Mesenteric fat pad (tissue), 1 donor: ENCODE results near the gene SMIM24. TPM values are rescaled to one million over a fixed set of nuclear protein-coding genes. Genes with fewer than 3 reads are reported as not detected.
"Not testable (repeated sequence)": the region's sequence is repeated elsewhere in the genome, so short reads cannot be mapped to it uniquely, and the experiment has no call there.

ENCODE experiments used
- DNase-seq: peaks from one replicate; pipeline ENCODE4 v3.0.0-alpha.2; 2020; ENCODE audit warnings: low spot score
- total RNA-seq: library from RNA; stranded (reverse); fragmentation: NEBNext Ultra II Directional; extraction: Animal tissue kit (Norgen Biotek cat#: 25700); gene quantifications from one replicate; pipeline ENCODE4 v1.2.1, GENCODE V29; 2021
- donor health status: DM: yes; HTN: yes; CAD: no.

The SMIM24 gene
- total RNA-seq, 1 donor from 2014 or later, result 0.42 TPM

GRCh38 chr19:3457528-3458228 is 22.6 kb downstream of the SMIM24 start:
- no peak for DNase-seq

DNA sequence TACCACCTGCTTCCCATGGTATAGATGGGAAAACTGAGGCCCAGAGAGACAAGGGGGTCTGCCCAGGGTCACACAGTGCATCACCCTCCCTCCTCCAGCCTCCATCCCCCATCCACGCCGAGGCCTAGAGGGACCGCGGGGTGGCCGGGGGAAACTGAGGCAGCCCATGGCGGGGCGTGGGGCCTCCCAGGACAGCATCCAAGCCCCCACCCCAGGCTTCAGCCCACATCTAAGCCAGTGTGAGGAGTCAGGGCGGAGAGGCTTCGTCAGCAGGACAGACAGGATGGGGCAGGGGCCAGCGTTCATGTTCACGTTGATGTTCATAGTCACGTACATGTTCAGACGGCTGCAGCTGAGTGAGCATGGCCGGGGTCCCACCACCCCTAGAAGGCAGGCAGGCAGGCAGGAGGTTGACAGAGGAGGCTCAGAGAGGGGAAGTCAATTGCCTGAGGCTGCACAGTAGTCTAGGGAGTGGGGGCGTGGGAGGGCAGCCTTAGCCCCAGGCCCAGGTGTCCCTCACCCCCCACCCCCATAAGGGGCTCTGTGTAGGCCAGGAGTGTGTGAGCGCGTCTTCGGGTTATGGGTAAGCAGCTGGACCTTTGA is 23.3 kb downstream of the SMIM24 start:
- no peak for DNase-seq

- no peak for DNase-seq
Measured at GRCh38 chr19:3455960-3456601, 24.2 kb downstream of the SMIM24 start.

GRCh38 chr19:3455393-3455955 is 24.9 kb downstream of the SMIM24 start:
- no peak for DNase-seq

GRCh38 chr19:3454656-3455392 is 25.5 kb downstream of the SMIM24 start:
- DNase-seq, result no peak

GRCh38 chr19:3453840-3454239 is 26.5 kb downstream of the SMIM24 start:
- no peak for DNase-seq

GRCh38 chr19:3452942-3453214 is 27.4 kb downstream of the SMIM24 start:
- not testable (repeated sequence) for DNase-seq

DNA sequence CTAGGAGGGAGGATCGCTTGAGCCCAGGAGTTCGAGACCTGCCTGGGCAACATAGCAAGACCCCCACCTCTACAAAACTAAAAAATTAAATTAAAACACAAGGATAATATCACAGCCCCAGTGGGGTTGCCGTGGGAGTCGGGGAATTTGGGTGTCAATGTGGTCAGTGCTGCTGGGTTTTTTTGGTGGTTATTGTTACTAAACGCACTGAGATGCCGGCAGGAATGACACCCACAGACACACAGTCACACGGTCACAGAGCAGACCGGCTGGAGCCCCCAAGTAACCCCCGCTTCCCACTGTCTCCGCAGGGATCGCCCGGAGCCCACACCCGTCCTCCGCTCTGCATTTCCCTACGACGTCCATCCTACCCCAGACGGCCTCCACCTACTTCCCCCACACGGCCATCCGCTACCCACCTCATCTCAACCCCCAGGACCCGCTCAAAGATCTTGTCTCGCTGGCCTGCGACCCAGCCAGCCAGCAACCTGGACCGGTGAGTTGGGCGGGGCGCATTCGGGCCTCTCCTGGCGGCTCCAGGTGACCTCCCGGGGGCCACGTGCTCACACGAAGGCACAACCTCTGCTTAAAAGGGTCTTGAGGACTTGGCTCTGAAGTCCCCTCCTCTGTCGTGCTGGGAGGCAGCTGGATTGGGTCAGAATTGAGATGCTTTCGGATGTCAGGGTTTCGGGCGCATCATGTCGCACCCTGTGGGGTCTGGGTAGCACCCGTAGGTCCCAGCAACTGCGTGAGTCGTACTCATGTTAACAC is 28.0 kb downstream of the SMIM24 start:
- no peak for DNase-seq

- DNase-seq, result no peak
Measured at GRCh38 chr19:3451451-3451866, 28.9 kb downstream of the SMIM24 start.

GRCh38 chr19:3450796-3451411 is 29.4 kb downstream of the SMIM24 start:
- DNase-seq, result no peak

- no peak for DNase-seq
Measured at GRCh38 chr19:3448616-3449334, 31.6 kb downstream of the SMIM24 start.

DNA sequence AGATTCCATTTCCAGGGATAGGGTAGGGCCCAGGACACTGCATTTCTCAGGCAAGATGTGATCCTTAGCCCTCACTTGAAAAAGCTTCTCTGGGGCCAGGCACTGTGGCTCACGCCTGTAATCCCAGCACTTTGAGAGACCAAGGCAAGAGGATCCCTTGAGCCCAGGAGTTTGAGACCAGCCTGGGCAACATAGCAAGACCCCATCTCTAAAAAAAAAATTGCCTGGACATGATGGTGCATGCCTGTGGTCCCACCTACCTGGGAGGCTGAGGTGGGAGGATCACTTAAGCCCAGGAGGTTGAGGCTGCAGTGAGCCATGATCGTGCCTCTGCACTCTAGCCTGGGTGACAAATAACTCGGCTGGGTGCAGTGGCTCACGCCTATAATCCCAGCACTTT is 33.7 kb downstream of the SMIM24 start:
- DNase-seq, result not testable (repeated sequence)

- DNase-seq, result no peak
Measured at GRCh38 chr19:3444695-3445234, 35.6 kb downstream of the SMIM24 start.

DNA sequence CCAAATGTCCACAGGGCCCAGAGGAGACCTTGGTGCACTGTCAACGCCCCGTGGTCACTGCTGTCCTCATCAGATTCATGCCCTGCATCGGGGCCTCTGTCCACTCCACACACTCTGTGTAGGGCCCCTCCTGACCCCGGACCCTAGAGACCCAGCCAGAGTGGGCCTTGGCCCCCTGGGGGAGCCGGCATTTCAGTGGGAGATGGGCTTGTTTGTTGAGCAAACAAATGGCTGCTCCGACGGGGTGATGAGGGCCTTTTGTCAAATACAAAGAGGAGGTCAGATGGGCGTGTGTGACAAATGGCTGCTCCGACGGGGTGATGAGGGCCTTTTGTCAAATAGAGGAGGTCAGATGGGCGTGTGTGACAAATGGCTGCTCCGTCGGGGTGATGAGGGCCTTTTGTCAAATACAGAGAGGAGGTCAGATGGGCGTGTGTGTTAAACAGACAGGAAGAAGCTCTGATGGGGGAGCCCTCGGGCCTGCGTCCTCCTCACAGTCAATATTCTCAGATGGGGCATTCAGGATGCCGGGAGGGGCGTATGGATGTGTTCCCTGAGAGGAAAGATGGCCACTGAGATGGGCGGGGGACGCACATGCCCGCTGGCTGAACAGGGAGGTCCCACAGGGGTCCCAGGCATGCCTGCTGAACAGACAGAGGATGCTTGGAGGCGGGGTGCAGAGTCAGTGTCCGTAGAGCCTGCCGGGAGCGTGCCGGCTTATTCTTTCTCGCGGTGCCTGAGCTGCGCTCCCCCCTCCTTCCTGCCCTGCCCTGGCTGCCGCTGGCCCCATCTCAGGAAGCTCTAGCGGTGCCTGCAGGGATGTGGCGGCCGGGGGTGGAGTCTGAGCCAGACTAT is 36.3 kb downstream of the SMIM24 start:
- DNase-seq, result no peak

GRCh38 chr19:3442487-3443071 is 37.7 kb downstream of the SMIM24 start:
- DNase-seq, result no peak

GRCh38 chr19:3441986-3442329 is 38.4 kb downstream of the SMIM24 start:
- DNase-seq, result no peak

DNA sequence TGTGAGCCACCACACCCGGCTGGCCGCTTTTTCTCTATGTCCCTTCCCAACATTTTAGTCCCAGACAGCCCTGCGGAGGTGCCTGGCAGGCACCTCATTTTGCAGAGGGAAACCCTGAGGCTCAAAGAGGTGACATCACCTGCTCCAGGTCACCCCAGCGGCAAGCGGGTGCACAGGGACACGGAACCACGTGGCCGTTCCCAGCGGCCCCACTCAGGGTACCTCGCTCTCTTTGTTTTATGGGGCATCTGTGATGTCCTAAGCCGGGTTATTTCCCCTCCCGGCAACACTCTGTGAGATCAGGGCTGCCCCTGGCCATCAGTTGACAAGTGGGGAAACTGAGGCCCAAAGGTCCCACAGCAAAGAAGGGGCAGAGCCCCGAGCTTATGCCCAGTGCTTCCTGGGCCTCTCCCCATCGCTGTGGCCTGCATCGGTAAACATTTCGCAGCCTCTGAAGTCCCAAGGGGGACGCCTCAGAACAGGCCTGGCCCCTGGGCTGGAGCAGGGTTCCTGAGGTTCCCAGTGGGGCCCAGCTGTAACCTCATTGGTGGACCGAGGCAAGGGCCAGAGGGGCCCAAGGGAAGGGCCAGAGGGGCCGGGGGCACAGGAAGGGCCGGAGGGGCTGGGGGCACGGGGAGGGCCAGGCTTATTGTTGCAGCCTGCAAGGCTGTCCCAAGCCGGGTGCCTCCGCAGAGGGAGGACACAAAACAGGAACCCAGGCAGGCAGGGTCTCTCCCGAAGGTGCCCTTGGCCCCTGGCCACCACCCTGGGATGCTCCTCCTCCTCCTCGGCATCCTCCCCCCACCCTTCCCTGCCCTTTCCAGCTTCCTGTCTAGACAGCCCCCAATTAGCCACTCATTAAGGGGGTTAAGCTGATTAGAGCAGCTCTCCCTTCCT is 39.0 kb downstream of the SMIM24 start:
- DNase-seq, result no peak
